Panc1 (cell line): ENCODE results near the gene HARBI1. TPM values are rescaled to one million over a fixed set of nuclear protein-coding genes. Genes with fewer than 3 reads are reported as not detected.

Source experiments
- ATAC-seq: fragments of 200-7000 bp; cut with Tn5 transposase; 2 replicates; pipeline ENCODE4 v1.9.1; 2020; ENCODE audit warnings: mild to moderate bottlenecking, moderate library complexity
- BruUV-seq: library from RNA; stranded (reverse); fragments of 400-500 nt; replicated peaks from 2 replicates; lab custom pipeline; 2021; lab: Mats Ljungman, UMichigan
- CTCF ChIA-PET: fragments of 300-600 bp; sonication (Branson Sonifier 250); formaldehyde crosslinking; loops from one replicate; lab custom pipeline; 2022; ENCODE audit warnings: antibody characterized with exemption; lab: Charles Lee
- POLR2A ChIA-PET: fragments of 300-600 bp; sonication (Branson Sonifier 250); formaldehyde crosslinking; loops from one replicate; lab custom pipeline; 2022; ENCODE audit warnings: antibody characterized with exemption; lab: Charles Lee
- DNase-seq: peaks from one replicate; pipeline ENCODE4 v3.0.0-alpha.2; 2010; ENCODE audit warnings: low read depth, low spot score
- H3K27ac ChIP-seq: 2 replicates; pipeline ENCODE4 v1.5.1; 2011; ENCODE audit warnings: mild to moderate bottlenecking, low read length, inconsistent platforms
- H3K27me3 ChIP-seq: fragments of 200-500 bp; sonication (Bioruptor generic); 2 replicates; pipeline ENCODE4 v1.6.0; 2014; ENCODE audit warnings: low read length, inconsistent platforms; ENCODE audit not compliant: control insufficient read depth, insufficient read depth
- H3K36me3 ChIP-seq: fragments of 200-500 bp; sonication (Bioruptor generic); 2 replicates; pipeline ENCODE4 v1.5.1; 2014; ENCODE audit warnings: inconsistent platforms, mild to moderate bottlenecking, low read length, moderate library complexity; ENCODE audit not compliant: control insufficient read depth, insufficient read depth
- H3K4me1 ChIP-seq: 2 replicates; pipeline ENCODE4 v1.5.1; 2011; ENCODE audit warnings: inconsistent platforms, mild to moderate bottlenecking, low read length, moderate library complexity; ENCODE audit not compliant: control insufficient read depth, insufficient read depth
- H3K4me3 ChIP-seq, 2 experiments: 2 replicates each; pipeline ENCODE4 v1.5.1; 2011 to 2012; ENCODE audit warnings: low read depth in 2 of 2, low read length in 2 of 2, mild to moderate bottlenecking in 2 of 2, inconsistent platforms in 1 of 2, moderate library complexity in 1 of 2
- H3K9me3 ChIP-seq: fragments of 200-500 bp; sonication (Bioruptor generic); 2 replicates; pipeline ENCODE4 v1.5.1; 2014; ENCODE audit warnings: low read depth, mild to moderate bottlenecking, inconsistent platforms, low read length, moderate library complexity; ENCODE audit not compliant: control insufficient read depth, insufficient read depth
- POLR2AphosphoS5 ChIP-seq: IDR thresholded peaks from 2 replicates; pipeline ENCODE4 v1.6.1; 2012; ENCODE audit warnings: mild to moderate bottlenecking, low read depth, low read length, moderate library complexity
- SIN3A ChIP-seq: IDR thresholded peaks from 2 replicates; pipeline ENCODE4 v1.6.1; 2012; ENCODE audit warnings: low read depth, mild to moderate bottlenecking, low read length, moderate library complexity, borderline replicate concordance; ENCODE audit not compliant: insufficient read depth
- TCF7L2 ChIP-seq: IDR thresholded peaks from 2 replicates; pipeline ENCODE4 v1.6.1; 2011; ENCODE audit warnings: mild to moderate bottlenecking, low read depth, low read length, inconsistent platforms
- in situ Hi-C: cut with HindIII; loops from 2 replicates; pipeline ENCODE4 v1.10.0; 2016; ENCODE audit warnings: low sequenced_read_pairs, low pct_unique_long_range_greater_than_20kb
- intact Hi-C: fragments of 100-400 bp; cut with micrococcal nuclease; formaldehyde crosslinking; loops from one replicate; pipeline ENCODE4 v1.10.0; 2022; ENCODE audit not compliant: unreplicated experiment
- total RNA-seq: library from RNA; stranded (reverse); gene quantifications from one replicate; pipeline ENCODE4 v1.2.1, GENCODE V29; 2021; ENCODE audit not compliant: unreplicated experiment
- TF ChIP-seq, protein P1 (sequence below), 2 experiments: IDR thresholded peaks; 2 replicates each; pipeline ENCODE4 v1.6.1; 2011 to 2012; ENCODE audit warnings: low read depth in 2 of 2, control low read depth in 1 of 2, low read length in 1 of 2, mild to moderate bottlenecking in 1 of 2, moderate library complexity in 1 of 2; ENCODE audit not compliant: insufficient read depth in 1 of 2
- TF ChIP-seq, protein P2 (sequence below): fragments of 450-650 bp; IDR thresholded peaks from 2 replicates; pipeline ENCODE4 v1.5.1; 2017; ENCODE audit warnings: mild to moderate bottlenecking

The HARBI1 gene
- total RNA-seq, 1 experiment from 2014 or later, result 6.4 TPM

DNA sequence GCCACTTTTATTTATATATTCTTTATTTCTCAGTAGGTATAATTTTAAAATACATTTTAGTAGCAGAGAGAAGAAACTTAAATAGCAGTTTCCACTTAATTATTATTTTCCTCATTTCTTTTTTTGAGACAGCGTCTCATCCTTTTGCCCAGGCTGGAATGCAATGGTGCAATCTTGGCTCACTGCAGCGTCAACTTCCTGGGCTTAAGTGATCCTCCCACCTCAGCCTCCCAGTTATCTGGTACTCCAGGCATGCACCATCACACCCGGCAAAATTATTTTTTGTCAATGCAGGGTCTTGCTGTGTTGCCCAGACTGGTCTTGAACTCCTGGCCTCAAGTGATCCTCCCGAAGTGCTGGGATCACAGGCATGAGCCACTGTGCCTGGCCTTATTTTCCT lies 38.6 kb upstream of the HARBI1 start:
- CTCF ChIA-PET, result no interaction called here
- H3K4me1 ChIP-seq, result no peaks in the 10 kb centered on the region
- DNase-seq, result no peak
- intact Hi-C loops, result no loop called here
- no TSS peak for BruUV-seq
- no peaks in the 10 kb centered on the region; the same call in 1 of the 2 replicates for H3K36me3 ChIP-seq
- TF ChIP-seq, protein P1, sequence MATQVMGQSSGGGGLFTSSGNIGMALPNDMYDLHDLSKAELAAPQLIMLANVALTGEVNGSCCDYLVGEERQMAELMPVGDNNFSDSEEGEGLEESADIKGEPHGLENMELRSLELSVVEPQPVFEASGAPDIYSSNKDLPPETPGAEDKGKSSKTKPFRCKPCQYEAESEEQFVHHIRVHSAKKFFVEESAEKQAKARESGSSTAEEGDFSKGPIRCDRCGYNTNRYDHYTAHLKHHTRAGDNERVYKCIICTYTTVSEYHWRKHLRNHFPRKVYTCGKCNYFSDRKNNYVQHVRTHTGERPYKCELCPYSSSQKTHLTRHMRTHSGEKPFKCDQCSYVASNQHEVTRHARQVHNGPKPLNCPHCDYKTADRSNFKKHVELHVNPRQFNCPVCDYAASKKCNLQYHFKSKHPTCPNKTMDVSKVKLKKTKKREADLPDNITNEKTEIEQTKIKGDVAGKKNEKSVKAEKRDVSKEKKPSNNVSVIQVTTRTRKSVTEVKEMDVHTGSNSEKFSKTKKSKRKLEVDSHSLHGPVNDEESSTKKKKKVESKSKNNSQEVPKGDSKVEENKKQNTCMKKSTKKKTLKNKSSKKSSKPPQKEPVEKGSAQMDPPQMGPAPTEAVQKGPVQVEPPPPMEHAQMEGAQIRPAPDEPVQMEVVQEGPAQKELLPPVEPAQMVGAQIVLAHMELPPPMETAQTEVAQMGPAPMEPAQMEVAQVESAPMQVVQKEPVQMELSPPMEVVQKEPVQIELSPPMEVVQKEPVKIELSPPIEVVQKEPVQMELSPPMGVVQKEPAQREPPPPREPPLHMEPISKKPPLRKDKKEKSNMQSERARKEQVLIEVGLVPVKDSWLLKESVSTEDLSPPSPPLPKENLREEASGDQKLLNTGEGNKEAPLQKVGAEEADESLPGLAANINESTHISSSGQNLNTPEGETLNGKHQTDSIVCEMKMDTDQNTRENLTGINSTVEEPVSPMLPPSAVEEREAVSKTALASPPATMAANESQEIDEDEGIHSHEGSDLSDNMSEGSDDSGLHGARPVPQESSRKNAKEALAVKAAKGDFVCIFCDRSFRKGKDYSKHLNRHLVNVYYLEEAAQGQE (IDR thresholded peaks at IDR 0.05; ENCODE audit: insufficient read depth in 1 of 2, low read depth in 2 of 2, low read length in 1 of 2), result no peak
- TF ChIP-seq SIN3A, result no peak
- no peak for TF ChIP-seq TCF7L2
- TF ChIP-seq, protein P2, sequence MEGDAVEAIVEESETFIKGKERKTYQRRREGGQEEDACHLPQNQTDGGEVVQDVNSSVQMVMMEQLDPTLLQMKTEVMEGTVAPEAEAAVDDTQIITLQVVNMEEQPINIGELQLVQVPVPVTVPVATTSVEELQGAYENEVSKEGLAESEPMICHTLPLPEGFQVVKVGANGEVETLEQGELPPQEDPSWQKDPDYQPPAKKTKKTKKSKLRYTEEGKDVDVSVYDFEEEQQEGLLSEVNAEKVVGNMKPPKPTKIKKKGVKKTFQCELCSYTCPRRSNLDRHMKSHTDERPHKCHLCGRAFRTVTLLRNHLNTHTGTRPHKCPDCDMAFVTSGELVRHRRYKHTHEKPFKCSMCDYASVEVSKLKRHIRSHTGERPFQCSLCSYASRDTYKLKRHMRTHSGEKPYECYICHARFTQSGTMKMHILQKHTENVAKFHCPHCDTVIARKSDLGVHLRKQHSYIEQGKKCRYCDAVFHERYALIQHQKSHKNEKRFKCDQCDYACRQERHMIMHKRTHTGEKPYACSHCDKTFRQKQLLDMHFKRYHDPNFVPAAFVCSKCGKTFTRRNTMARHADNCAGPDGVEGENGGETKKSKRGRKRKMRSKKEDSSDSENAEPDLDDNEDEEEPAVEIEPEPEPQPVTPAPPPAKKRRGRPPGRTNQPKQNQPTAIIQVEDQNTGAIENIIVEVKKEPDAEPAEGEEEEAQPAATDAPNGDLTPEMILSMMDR, result no peak
- TF ChIP-seq POLR2AphosphoS5, result no peak
- no peak overlapping the region for H3K27ac ChIP-seq
- H3K9me3 ChIP-seq, result no peaks in the 10 kb centered on the region
- H3K27me3 ChIP-seq, result no peaks in the 10 kb centered on the region
- POLR2A ChIA-PET, result no interaction called here
- in situ Hi-C loops, result no loop called here
- no peak overlapping the region for H3K4me3 ChIP-seq
- ATAC-seq, result no peak

DNA sequence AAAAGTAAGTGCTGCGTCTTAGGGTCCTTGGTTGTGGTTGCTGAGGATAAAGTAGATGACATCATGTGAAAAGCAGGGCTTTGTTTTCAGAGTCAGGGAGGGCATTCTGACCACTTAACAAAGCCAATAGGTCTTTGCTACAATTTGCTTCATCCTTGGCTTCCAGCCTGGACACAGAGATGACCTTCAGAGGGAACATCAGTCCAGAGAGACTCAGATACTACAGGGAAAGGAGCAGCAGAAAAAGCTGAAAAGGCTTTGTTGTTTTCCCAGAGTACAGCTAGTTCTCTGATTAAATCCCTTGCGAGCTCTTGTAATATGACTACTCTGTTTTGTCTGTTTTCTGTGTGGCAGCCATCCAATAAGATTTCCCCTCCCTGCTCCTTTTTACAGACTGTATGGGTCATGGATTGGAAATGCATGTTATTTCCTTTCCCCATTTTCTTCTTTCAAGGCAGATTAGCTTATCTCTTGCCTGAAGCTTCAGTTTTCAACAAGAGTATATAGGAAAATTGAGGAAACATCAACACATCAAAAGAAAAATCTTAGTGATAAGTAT lies 32.2 kb upstream of the HARBI1 start:
- ATAC-seq, result no peak
- no TSS peak for BruUV-seq
- intact Hi-C loops (no loop called here), in situ Hi-C loops (no loop called here)
- no peak overlapping the region for H3K4me3 ChIP-seq
- H3K27ac ChIP-seq, result no peak overlapping the region
- TF ChIP-seq POLR2AphosphoS5, result no peak
- TF ChIP-seq, protein P2, result no peak
- TF ChIP-seq, protein P1 (IDR thresholded peaks at IDR 0.05; ENCODE audit: insufficient read depth in 1 of 2, low read depth in 2 of 2, low read length in 1 of 2), result no peak
- no peak for TF ChIP-seq SIN3A
- TF ChIP-seq TCF7L2, result no peak
- H3K9me3 ChIP-seq, result no peaks in the 10 kb centered on the region
- ChIA-PET POLR2A (no interaction called here), CTCF (interaction anchor here (0.6 kb wide), 1 partner anchor 24 kb away, joined by 4 read pairs; no protein-coding TSS in a partner anchor)
- H3K4me1 ChIP-seq, result no peaks in the 10 kb centered on the region
- no peaks in the 10 kb centered on the region for H3K27me3 ChIP-seq
- H3K36me3 ChIP-seq, result no peaks in the 10 kb centered on the region; the same call in 1 of the 2 replicates
- DNase-seq, result no peak
